ENCODE results near the gene GREM2. TPM values are rescaled to one million over a fixed set of nuclear protein-coding genes. Genes with fewer than 3 reads are reported as not detected.

Gene GREM2
- total RNA-seq, 1 experiment from 2014 or later = 0.02 TPM

- H3K4me3 ChIP-seq = no peak overlapping the region
- H3K27me3 ChIP-seq = no peaks in the 10 kb centered on the region
- H3K27ac ChIP-seq = peak overlapping the region; percentile 50
- H3K9me3 ChIP-seq (replicated peaks) = no peaks in the 10 kb centered on the region
- H3K36me3 ChIP-seq = no peaks in the 10 kb centered on the region
- H3K4me1 ChIP-seq = peaks cover 21% of the 10 kb centered on the region
- peak in 1 of 2 experiments; percentile 26 for DNase-seq
Observed at GRCh38 chr1:240619357-240619756, 7.4 kb upstream of the GREM2 start.

GRCh38 chr1:240618946-240619345, 7.0 kb upstream of the GREM2 start:
- Histone ChIP-seq H3K9me3 (replicated peaks) (no peaks in the 10 kb centered on the region), H3K4me1 (peaks cover 22% of the 10 kb centered on the region), H3K27ac (peak overlapping the region; percentile 50), H3K36me3 (no peaks in the 10 kb centered on the region), H3K4me3 (no peak overlapping the region), H3K27me3 (no peaks in the 10 kb centered on the region)
- peak; percentile 29 to 53 for DNase-seq

- peaks cover 25% of the 10 kb centered on the region for H3K4me1 ChIP-seq
- no peak overlapping the region for H3K4me3 ChIP-seq
- peak in 1 of 2 experiments; percentile 4 for DNase-seq
- no peak overlapping the region for H3K27ac ChIP-seq
- H3K36me3 ChIP-seq = no peaks in the 10 kb centered on the region
- no peaks in the 10 kb centered on the region; the same call in 1 of the 2 replicates for H3K27me3 ChIP-seq
- no peaks in the 10 kb centered on the region for H3K9me3 ChIP-seq (replicated peaks)
Observed at GRCh38 chr1:240616018-240616417, 4.1 kb upstream of the GREM2 start.

GRCh38 chr1:240613356-240614142, 1.6 kb upstream of the GREM2 start:
- no peaks in the 10 kb centered on the region for H3K36me3 ChIP-seq
- H3K27me3 ChIP-seq = no peaks in the 10 kb centered on the region; the same call in 1 of the 2 replicates
- peak in 1 of 2 experiments; percentile 13 for DNase-seq
- H3K27ac ChIP-seq = no peak overlapping the region
- H3K4me1 ChIP-seq = peaks cover 11% of the 10 kb centered on the region
- no peaks in the 10 kb centered on the region for H3K9me3 ChIP-seq (replicated peaks)
- H3K4me3 ChIP-seq = no peak overlapping the region

GRCh38 chr1:240612811-240613210, 856 bp upstream of the GREM2 start:
- H3K36me3 ChIP-seq = no peaks in the 10 kb centered on the region
- H3K4me1 ChIP-seq = peaks cover 8% of the 10 kb centered on the region; the same call in 1 of the 2 replicates
- H3K9me3 ChIP-seq (replicated peaks) = no peaks in the 10 kb centered on the region
- H3K27ac ChIP-seq = no peak overlapping the region
- no peak overlapping the region for H3K4me3 ChIP-seq
- H3K27me3 ChIP-seq = no peaks in the 10 kb centered on the region; the same call in 1 of the 2 replicates
- no peak for DNase-seq

- Histone ChIP-seq H3K36me3 (no peaks in the 10 kb centered on the region), H3K9me3 (replicated peaks) (no peaks in the 10 kb centered on the region), H3K4me1 (peaks cover 8% of the 10 kb centered on the region; the same call in 1 of the 2 replicates), H3K4me3 (peak overlapping the region; percentile 53), H3K27ac (no peak overlapping the region), H3K27me3 (no peaks in the 10 kb centered on the region; the same call in 1 of the 2 replicates)
- DNase-seq = no peak
Observed at GRCh38 chr1:240611228-240611618, 732 bp downstream of the GREM2 start.

- Histone ChIP-seq H3K27me3 (no peaks in the 10 kb centered on the region; the same call in 1 of the 2 replicates), H3K9me3 (replicated peaks) (no peaks in the 10 kb centered on the region), H3K4me3 (no peak overlapping the region), H3K4me1 (peaks cover 8% of the 10 kb centered on the region; the same call in 1 of the 2 replicates), H3K36me3 (no peaks in the 10 kb centered on the region), H3K27ac (no peak overlapping the region)
- DNase-seq = no peak
Observed at GRCh38 chr1:240610636-240611035, 1.3 kb downstream of the GREM2 start.

GRCh38 chr1:240609527-240610060, 2.4 kb downstream of the GREM2 start:
- Histone ChIP-seq H3K9me3 (replicated peaks) (no peaks in the 10 kb centered on the region), H3K27me3 (no peaks in the 10 kb centered on the region; the same call in 1 of the 2 replicates), H3K27ac (no peak overlapping the region), H3K36me3 (no peaks in the 10 kb centered on the region), H3K4me3 (no peak overlapping the region), H3K4me1 (peaks cover 8% of the 10 kb centered on the region; the same call in 1 of the 2 replicates)
- no peak for DNase-seq

GRCh38 chr1:240608707-240609106, 3.2 kb downstream of the GREM2 start:
- Histone ChIP-seq H3K27ac (no peak overlapping the region), H3K4me1 (peaks cover 5% of the 10 kb centered on the region; the same call in 1 of the 2 replicates), H3K4me3 (no peak overlapping the region), H3K27me3 (no peaks in the 10 kb centered on the region; the same call in 1 of the 2 replicates), H3K9me3 (replicated peaks) (no peaks in the 10 kb centered on the region), H3K36me3 (no peaks in the 10 kb centered on the region)
- no peak for DNase-seq

- Histone ChIP-seq H3K36me3 (no peaks in the 10 kb centered on the region), H3K27ac (no peak overlapping the region), H3K27me3 (no peaks in the 10 kb centered on the region; the same call in 1 of the 2 replicates), H3K9me3 (replicated peaks) (no peaks in the 10 kb centered on the region), H3K4me3 (no peak overlapping the region), H3K4me1 (no peaks in the 10 kb centered on the region)
- peak in 1 of 2 experiments; percentile 13 for DNase-seq
Observed at GRCh38 chr1:240607006-240607405, 4.9 kb downstream of the GREM2 start.

- H3K4me3 ChIP-seq = no peak overlapping the region
- H3K27ac ChIP-seq = no peak overlapping the region
- H3K36me3 ChIP-seq = no peaks in the 10 kb centered on the region
- H3K9me3 ChIP-seq (replicated peaks) = no peaks in the 10 kb centered on the region
- DNase-seq = no peak
- H3K4me1 ChIP-seq = no peaks in the 10 kb centered on the region
- no peaks in the 10 kb centered on the region for H3K27me3 ChIP-seq
Observed at GRCh38 chr1:240602189-240602588, 9.8 kb downstream of the GREM2 start.

GRCh38 chr1:240599830-240600229, 12.1 kb downstream of the GREM2 start:
- no peak for DNase-seq
- H3K27me3 ChIP-seq = no peaks in the 10 kb centered on the region

GRCh38 chr1:240599299-240599698, 12.7 kb downstream of the GREM2 start:
- Histone ChIP-seq H3K9me3 (replicated peaks) (no peaks in the 10 kb centered on the region), H3K36me3 (no peaks in the 10 kb centered on the region), H3K27ac (no peak overlapping the region), H3K4me1 (no peaks in the 10 kb centered on the region), H3K4me3 (no peak overlapping the region), H3K27me3 (no peaks in the 10 kb centered on the region)
- no peak for DNase-seq

More at GRCh38 chr1:240599830-240600229, 12.1 kb downstream of the GREM2 start:
- no peaks in the 10 kb centered on the region for H3K36me3 ChIP-seq
- H3K9me3 ChIP-seq (replicated peaks) = no peaks in the 10 kb centered on the region
- H3K27ac ChIP-seq = no peak overlapping the region
- no peak overlapping the region for H3K4me3 ChIP-seq
- no peaks in the 10 kb centered on the region for H3K4me1 ChIP-seq

GRCh38 chr1:240598216-240599001, 13.5 kb downstream of the GREM2 start:
- no peak for DNase-seq
- no peaks in the 10 kb centered on the region for H3K36me3 ChIP-seq
- H3K9me3 ChIP-seq (replicated peaks) = no peaks in the 10 kb centered on the region
- no peaks in the 10 kb centered on the region for H3K4me1 ChIP-seq
- no peaks in the 10 kb centered on the region for H3K27me3 ChIP-seq
- H3K27ac ChIP-seq = no peak overlapping the region
- H3K4me3 ChIP-seq = no peak overlapping the region

Data from SJCRH30 (cell line).